Tibial artery (tissue), 4 donors: Measurements from ENCODE around the gene PPP6R3.

Experiments used
- DNase-seq, 2 donors: peaks; one replicate each; pipeline ENCODE4 v3.0.0-alpha.2; 2019
- H3K27ac ChIP-seq, 2 donors: fragments of 200-600 bp; sonication (generic) in 1 of 2; 1 replicate in 1 of 2; 2 replicates in 1 of 2; pipeline ENCODE4 v1.5.1; 2018 to 2019; ENCODE audit warnings: mild to moderate bottlenecking in 1 of 2
- H3K27me3 ChIP-seq, 2 donors: fragments of 200-600 bp; sonication (generic) in 1 of 2; one replicate each; pipeline versions ENCODE4 v1.5.1 to v1.6.0; 2016 to 2019
- H3K36me3 ChIP-seq, 3 donors: fragments of 200-600 bp; sonication (generic) in 2 of 3; one replicate each; pipeline ENCODE4 v1.5.1; 2016 to 2019; ENCODE audit warnings: mild to moderate bottlenecking in 2 of 3
- H3K4me1 ChIP-seq, 4 donors: fragments of 200-600 bp; sonication (generic) in 2 of 4; 1 replicate in 3 of 4; 2 replicates in 1 of 4; pipeline ENCODE4 v1.5.1; 2016 to 2019
- H3K4me3 ChIP-seq, 2 donors: fragments of 200-600 bp; sonication (generic) in 1 of 2; 1 replicate in 1 of 2; 2 replicates in 1 of 2; pipeline ENCODE4 v1.5.1; 2018 to 2019; ENCODE audit warnings: mild to moderate bottlenecking in 2 of 2
- H3K9me3 ChIP-seq, 3 donors: fragments of 200-600 bp; sonication (generic) in 1 of 3; one replicate each; pipeline ENCODE4 v1.5.1; 2016 to 2019
- CTCF ChIP-seq, 2 experiments: fragments of 200-600 bp in 1 of 2; fragments of 450-650 bp in 1 of 2; IDR thresholded peaks; one replicate each; pipeline ENCODE4 v1.5.1; 2017 to 2019; ENCODE audit warnings: antibody characterized with exemption in 2 of 2, mild to moderate bottlenecking in 1 of 2, moderate library complexity in 1 of 2
- intact Hi-C: fragments of 100-400 bp; cut with DNase I; formaldehyde crosslinking; loops from one replicate; pipeline ENCODE4 v1.15.0; 2023; ENCODE audit warnings: low total_unique reads

The PPP6R3 gene

GRCh38 chr11:68531129-68531693 lies 70.7 kb downstream of the PPP6R3 start:
- Histone ChIP-seq H3K4me1 (peaks cover 0 to 42% (median 7%) of the 10 kb centered on the region in 4 donors), H3K4me3 (no peak overlapping the region), H3K36me3 (peaks cover 4 to 34% (median 32%) of the 10 kb centered on the region in 3 donors), H3K27ac (no peak overlapping the region), H3K9me3 (no peaks in the 10 kb centered on the region), H3K27me3 (no peaks in the 10 kb centered on the region)
- no peak for TF ChIP-seq CTCF (IDR thresholded peaks at IDR 0.05)
- DNase-seq = no peak
- intact Hi-C loops = no loop called here

- Histone ChIP-seq H3K9me3 (no peaks in the 10 kb centered on the region), H3K27ac (no peak overlapping the region), H3K27me3 (no peaks in the 10 kb centered on the region), H3K36me3 (peaks cover 0 to 20% (median 18%) of the 10 kb centered on the region in 3 donors), H3K4me3 (no peak overlapping the region), H3K4me1 (peaks cover 0 to 48% (median 10%) of the 10 kb centered on the region in 4 donors)
- intact Hi-C loops = no loop called here
- no peak for TF ChIP-seq CTCF (IDR thresholded peaks at IDR 0.05)
- no peak for DNase-seq
Measured at GRCh38 chr11:68532727-68533369, 72.3 kb downstream of the PPP6R3 start.

- Histone ChIP-seq H3K27ac (no peak overlapping the region), H3K27me3 (no peaks in the 10 kb centered on the region), H3K36me3 (peaks cover 7 to 22% (median 15%) of the 10 kb centered on the region in 3 donors), H3K9me3 (no peaks in the 10 kb centered on the region), H3K4me3 (no peak overlapping the region), H3K4me1 (peaks cover 0 to 48% (median 10%) of the 10 kb centered on the region in 4 donors)
- intact Hi-C loops = no loop called here
- TF ChIP-seq CTCF (IDR thresholded peaks at IDR 0.05) = no peak
- no peak for DNase-seq
Measured at GRCh38 chr11:68533945-68534344, 73.4 kb downstream of the PPP6R3 start.

- H3K4me1 ChIP-seq = peaks cover 0 to 48% (median 10%) of the 10 kb centered on the region in 4 donors
- no peak for DNase-seq
- intact Hi-C loops = no loop called here
- H3K27ac ChIP-seq = no peak overlapping the region
- no peak overlapping the region for H3K4me3 ChIP-seq
- H3K36me3 ChIP-seq = peaks cover 14 to 29% (median 18%) of the 10 kb centered on the region in 3 donors
- H3K9me3 ChIP-seq = no peaks in the 10 kb centered on the region
- no peak for TF ChIP-seq CTCF (IDR thresholded peaks at IDR 0.05)
- no peaks in the 10 kb centered on the region for H3K27me3 ChIP-seq
Measured at GRCh38 chr11:68535098-68535497, 74.5 kb downstream of the PPP6R3 start.

GRCh38 chr11:68536706-68537105 lies 76.2 kb downstream of the PPP6R3 start:
- intact Hi-C loops = no loop called here

More at GRCh38 chr11:68536706-68537105, 76.2 kb downstream of the PPP6R3 start:
- Histone ChIP-seq H3K4me1 (peaks cover 0 to 43% (median 11%) of the 10 kb centered on the region in 4 donors), H3K27me3 (no peaks in the 10 kb centered on the region), H3K9me3 (no peaks in the 10 kb centered on the region), H3K36me3 (peaks cover 14 to 44% (median 18%) of the 10 kb centered on the region in 3 donors), H3K4me3 (no peak overlapping the region), H3K27ac (no peak overlapping the region)
- DNase-seq = no peak
- TF ChIP-seq CTCF (IDR thresholded peaks at IDR 0.05) = no peak
